ENCODE results near the gene C6orf62. TPM values are rescaled to one million over a fixed set of nuclear protein-coding genes. Genes with fewer than 3 reads are reported as not detected.

The C6orf62 gene
- polyA plus RNA-seq, 1 of the 3 experiments (the other 2 are of a cell fraction), result 36.0 TPM

- no peak overlapping the region for H3K27ac ChIP-seq (ENCODE audit: low read depth in 2 of 2, low read length in 1 of 2)
- H3K9me2 ChIP-seq, result no peaks in the 10 kb centered on the region
- TF ChIP-seq IRF3 (IDR thresholded peaks at IDR 0.05; ENCODE audit: low read depth, low read length) (no peak), GATA2 (CRISPR knock-in tag; IDR thresholded peaks at IDR 0.05) (no peak), CHD2 (IDR thresholded peaks at IDR 0.05; ENCODE audit: low read length, partially characterized antibody) (no peak), POLR2AphosphoS5 (IDR thresholded peaks at IDR 0.05; ENCODE audit: low read depth, low read length) (no peak), GABPA (IDR thresholded peaks at IDR 0.05; ENCODE audit: low read depth) (no peak), MAX (IDR thresholded peaks at IDR 0.05; ENCODE audit: low read depth) (no peak), TAF1 (IDR thresholded peaks at IDR 0.05; ENCODE audit: borderline replicate concordance, low read depth, low read length) (no peak), RCOR1 (IDR thresholded peaks at IDR 0.05; ENCODE audit: low read length) (no peak), RAD21 (IDR thresholded peaks at IDR 0.05; ENCODE audit: low read length) (no peak), FOSL2 (IDR thresholded peaks at IDR 0.05; ENCODE audit: borderline replicate concordance, low read depth) (no peak), EP300 (IDR thresholded peaks at IDR 0.05; ENCODE audit: borderline replicate concordance in 1 of 2, low read depth in 1 of 2, low read length in 1 of 2) (no peak), CTCF (IDR thresholded peaks at IDR 0.05) (no peak), USF1 (IDR thresholded peaks at IDR 0.05; ENCODE audit: borderline replicate concordance, low read depth) (no peak), USF2 (IDR thresholded peaks at IDR 0.05; ENCODE audit: borderline replicate concordance, low read depth, low read length) (no peak), PBX3 (IDR thresholded peaks at IDR 0.05) (no peak), TEAD4 (IDR thresholded peaks at IDR 0.05; ENCODE audit: borderline replicate concordance, insufficient read depth) (no peak)
- no peak overlapping the region for H3K4me3 ChIP-seq (ENCODE audit: low read depth in 2 of 2, low read length in 1 of 2)
- H3K9me3 ChIP-seq, result no peaks in the 10 kb centered on the region
- no peak overlapping the region for H3K4me2 ChIP-seq
- H3K9ac ChIP-seq, result no peak overlapping the region
- no peaks in the 10 kb centered on the region for H3K4me1 ChIP-seq (ENCODE audit: control insufficient read depth in 1 of 2, insufficient read depth in 2 of 2, low read depth in 1 of 2, low read length in 1 of 2)
- DNase-seq, result no peak
- H3K79me2 ChIP-seq (ENCODE audit: insufficient read depth), result no peaks in the 10 kb centered on the region
- H3K27me3 ChIP-seq (ENCODE audit: insufficient read depth), result no peaks in the 10 kb centered on the region
- ChIA-PET CTCF (no interaction called here), POLR2A (no interaction called here)
- no peaks in the 10 kb centered on the region for H3K36me3 ChIP-seq (replicated peaks in 1 of 2; ENCODE audit: control insufficient read depth in 1 of 2, insufficient read depth in 2 of 2, low read length in 1 of 2)
- no peak overlapping the region for H2AFZ ChIP-seq (ENCODE audit: low read depth)
- H3F3A ChIP-seq (replicated peaks; ENCODE audit: insufficient read depth), result no peaks in the 10 kb centered on the region
- no peaks in the 10 kb centered on the region for H4K20me1 ChIP-seq (ENCODE audit: insufficient read depth)
Observed at GRCh38 chr6:24761851-24762250, 42.9 kb upstream of the C6orf62 start.
